HCT116 (cell line): Measurements from ENCODE around the gene SCG5.
"Not testable (repeated sequence)": the region's sequence is repeated elsewhere in the genome, so short reads cannot be mapped to it uniquely, and the experiment has no call there.

ENCODE experiments used
- CTCF ChIP-seq, 3 experiments: fragments of 200-600 bp in 1 of 3; sonication (generic) in 1 of 3; IDR thresholded peaks in 2 of 3; conservative IDR thresholded peaks in 1 of 3; 2 replicates each; pipeline ENCODE4 v1.5.1; 2012 to 2017; ENCODE audit warnings: low read depth in 2 of 3, low read length in 2 of 3, antibody characterized with exemption in 1 of 3, borderline replicate concordance in 1 of 3, control low read depth in 1 of 3, mild to moderate bottlenecking in 1 of 3, mixed read lengths in 1 of 3, mixed run types in 1 of 3, moderate library complexity in 1 of 3; ENCODE audit not compliant: insufficient read depth in 1 of 3
- EGR1 ChIP-seq: IDR thresholded peaks from 2 replicates; pipeline ENCODE4 v1.6.1; 2012; ENCODE audit warnings: low read depth
- MAX ChIP-seq: IDR thresholded peaks from 2 replicates; pipeline ENCODE4 v1.6.1; 2012
- POLR2A ChIP-seq: IDR thresholded peaks from 2 replicates; pipeline ENCODE4 v1.7.0; 2011; ENCODE audit warnings: borderline replicate concordance; ENCODE audit not compliant: insufficient read depth, insufficient read length; ENCODE audit errors: extremely low read depth
- SIN3A ChIP-seq: IDR thresholded peaks from 2 replicates; pipeline ENCODE4 v1.6.1; 2012; ENCODE audit warnings: low read depth
- ZBTB33 ChIP-seq: IDR thresholded peaks from 2 replicates; pipeline ENCODE4 v1.6.1; 2011; ENCODE audit warnings: mild to moderate bottlenecking, low read length, moderate library complexity; ENCODE audit not compliant: insufficient replicate concordance; ENCODE audit errors: extremely low read depth

DNA sequence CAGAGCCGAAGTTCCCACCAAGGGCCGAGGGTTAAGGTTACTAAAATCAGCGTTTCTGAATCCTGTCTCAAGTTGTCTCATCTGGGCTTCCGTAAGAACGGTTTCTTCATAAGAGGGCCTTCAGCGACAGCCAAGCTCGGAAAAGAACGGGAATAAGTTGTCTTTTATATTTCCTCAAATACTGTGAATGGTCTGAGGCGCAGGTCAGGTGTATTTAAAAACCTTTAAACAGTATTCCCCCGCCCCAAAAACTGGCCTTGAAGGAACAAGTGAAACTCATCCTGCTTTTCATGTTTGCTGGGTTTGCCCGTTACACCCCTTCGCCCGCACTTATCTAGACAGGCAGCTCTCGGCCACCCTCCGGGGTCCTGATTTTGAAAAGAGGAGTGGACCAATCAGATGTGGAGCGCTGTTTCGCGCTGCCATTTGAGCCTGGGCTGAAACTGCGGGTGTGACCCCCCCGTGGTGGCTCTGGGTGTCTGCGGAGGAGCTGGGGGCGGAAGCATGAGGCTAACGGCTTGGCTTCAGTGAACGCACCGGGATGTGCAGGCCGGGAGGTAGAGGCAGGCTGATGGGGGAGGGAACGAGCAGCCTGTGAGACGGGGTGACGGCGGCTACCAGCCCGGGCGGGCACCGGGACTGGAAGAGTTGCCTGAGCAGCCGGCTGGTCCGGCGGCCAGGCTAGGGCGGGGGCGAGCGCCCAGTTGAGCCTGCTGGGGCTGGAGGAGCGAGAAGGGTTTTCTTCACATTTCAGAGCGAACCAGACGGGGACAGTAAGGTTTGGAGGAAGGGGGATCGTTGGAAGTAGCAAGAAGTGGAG, 26.2 kb upstream of the SCG5 start, which contains the start of gene ARHGAP11A:
- TF ChIP-seq CTCF (IDR thresholded peaks at IDR 0.05 in 2 of 3, conservative IDR thresholded peaks at IDR 0.05 in 1 of 3; ENCODE audit: borderline replicate concordance in 1 of 3, insufficient read depth in 1 of 3, low read depth in 2 of 3, low read length in 2 of 3); EGR1; ZBTB33; SIN3A: not testable (repeated sequence)
- peak; percentile 66 for TF ChIP-seq MAX
- TF ChIP-seq POLR2A: peak; percentile 44
